Measurements from ENCODE around the gene DCAF10.

DCAF10 gene

GRCh38 chr9:37902796-37903646, 102.4 kb downstream of the DCAF10 start:
- peak; percentile 44 for ATAC-seq
- TF ChIP-seq ESRRG (CRISPR knock-in tag; IDR thresholded peaks at IDR 0.05) (no peak), PATZ1 (CRISPR knock-in tag; IDR thresholded peaks at IDR 0.05; ENCODE audit: borderline replicate concordance) (no peak), ARNTL (CRISPR knock-in tag; IDR thresholded peaks at IDR 0.05; ENCODE audit: borderline replicate concordance, low read depth) (no peak), CSRNP3 (CRISPR knock-in tag; IDR thresholded peaks at IDR 0.05) (no peak), RARB (CRISPR knock-in tag; IDR thresholded peaks at IDR 0.05) (no peak), TCF4 (CRISPR knock-in tag; IDR thresholded peaks at IDR 0.05; ENCODE audit: borderline replicate concordance) (no peak), ZNF8 (CRISPR knock-in tag; IDR thresholded peaks at IDR 0.05) (no peak), CREB5 (CRISPR knock-in tag; IDR thresholded peaks at IDR 0.05; ENCODE audit: low read depth) (no peak), ZNF565 (CRISPR knock-in tag; conservative IDR thresholded peaks at IDR 0.05; ENCODE audit: low read depth) (no peak), TOX (CRISPR knock-in tag; IDR thresholded peaks at IDR 0.05; ENCODE audit: borderline replicate concordance) (no peak), PPARA (CRISPR knock-in tag; IDR thresholded peaks at IDR 0.05; ENCODE audit: borderline replicate concordance) (no peak), SNAI2 (CRISPR knock-in tag; IDR thresholded peaks at IDR 0.05) (no peak), GLIS3 (CRISPR knock-in tag; IDR thresholded peaks at IDR 0.05) (no peak), POU6F1 (CRISPR knock-in tag; IDR thresholded peaks at IDR 0.05; ENCODE audit: borderline replicate concordance, low read depth) (no peak), ZFP3 (CRISPR knock-in tag; IDR thresholded peaks at IDR 0.05) (no peak)

GRCh38 chr9:37903647-37904444, 103.2 kb downstream of the DCAF10 start, which contains the start of gene SLC25A51:
Gene SLC25A51 (minus strand): TSS chr9:37904127. CDS start chr9:37888550, 15,577 bp downstream.
- no peak for TF ChIP-seq ZFP3 (CRISPR knock-in tag; IDR thresholded peaks at IDR 0.05)
- TF ChIP-seq ESRRG (CRISPR knock-in tag; IDR thresholded peaks at IDR 0.05): no peak
- TF ChIP-seq ZNF8 (CRISPR knock-in tag; IDR thresholded peaks at IDR 0.05): no peak
- peak; percentile 67 for TF ChIP-seq ZNF70 (CRISPR knock-in tag; IDR thresholded peaks at IDR 0.05)
- TF ChIP-seq BACH2 (CRISPR knock-in tag; IDR thresholded peaks at IDR 0.05; ENCODE audit: borderline replicate concordance): no peak
- no peak for TF ChIP-seq ZC3H10 (CRISPR knock-in tag; IDR thresholded peaks at IDR 0.05)
- peak; percentile 30; the same call in 1 of the 2 replicates for TF ChIP-seq GLIS3 (CRISPR knock-in tag; IDR thresholded peaks at IDR 0.05)
- TF ChIP-seq POU6F1 (CRISPR knock-in tag; IDR thresholded peaks at IDR 0.05; ENCODE audit: borderline replicate concordance, low read depth): 0 out of 2 replicates have a peak, but pooled peaks have one; percentile 27
- no peak for TF ChIP-seq TOX (CRISPR knock-in tag; IDR thresholded peaks at IDR 0.05; ENCODE audit: borderline replicate concordance)
- no peak for TF ChIP-seq ISL1 (CRISPR knock-in tag; IDR thresholded peaks at IDR 0.05)
- TF ChIP-seq OSR1 (CRISPR knock-in tag; IDR thresholded peaks at IDR 0.05): no peak
- ATAC-seq: peak; percentile 89

All from SK-N-SH treated with all-trans-retinoic acid at 6 μM for 48 hours (cell line).